Endothelial cell (in vitro differentiated cells): ENCODE results near the gene PTPN11. TPM values are rescaled to one million over a fixed set of nuclear protein-coding genes. Genes with fewer than 3 reads are reported as not detected.
A peak's percentile ranks its signal among the peaks of the same experiment; 100 is the strongest.

ENCODE experiments used
- DNase-seq: peaks from one replicate; pipeline ENCODE4 v3.0.0; 2021; ENCODE audit warnings: low spot score
- H3K27ac Mint-ChIP-seq: one replicate; pipeline ENCODE4 v1.8.0; 2021; ENCODE audit warnings: mixed read lengths, inconsistent platforms; ENCODE audit not compliant: unreplicated experiment
- H3K27me3 Mint-ChIP-seq: one replicate; pipeline ENCODE4 v1.8.0; 2021; ENCODE audit warnings: mild to moderate bottlenecking, moderate library complexity, mixed read lengths, inconsistent platforms; ENCODE audit not compliant: unreplicated experiment
- H3K36me3 Mint-ChIP-seq: one replicate; pipeline ENCODE4 v1.8.0; 2021; ENCODE audit warnings: mild to moderate bottlenecking, low read depth, mixed read lengths, inconsistent platforms; ENCODE audit not compliant: unreplicated experiment
- H3K4me1 Mint-ChIP-seq: one replicate; pipeline ENCODE4 v1.8.0; 2021; ENCODE audit warnings: mild to moderate bottlenecking, mixed read lengths, inconsistent platforms; ENCODE audit not compliant: unreplicated experiment
- H3K4me3 Mint-ChIP-seq: one replicate; pipeline ENCODE4 v1.8.0; 2021; ENCODE audit warnings: mild to moderate bottlenecking, mixed read lengths, inconsistent platforms; ENCODE audit not compliant: unreplicated experiment
- H3K9me3 Mint-ChIP-seq: one replicate; pipeline ENCODE4 v1.8.0; 2021; ENCODE audit warnings: mixed read lengths, inconsistent platforms; ENCODE audit not compliant: unreplicated experiment
- CTCF ChIP-seq: fragments of 200-600 bp; sonication (generic); IDR thresholded peaks from one replicate; pipeline ENCODE4 v1.5.0; 2021; ENCODE audit warnings: antibody characterized with exemption; ENCODE audit not compliant: unreplicated experiment
- total RNA-seq: library from RNA; stranded (reverse); fragmentation: NEBNext Ultra II Directional; extraction: Animal tissue kit (Norgen Biotek cat#: 25700); gene quantifications from one replicate; pipeline ENCODE4 v1.2.1, GENCODE V29; 2021; ENCODE audit not compliant: unreplicated experiment

The PTPN11 gene
- total RNA-seq, 1 donor from 2014 or later: 97.8 TPM

- no peak overlapping the region for H3K4me3 Mint-ChIP-seq
- TF ChIP-seq CTCF: no peak
- H3K36me3 Mint-ChIP-seq: no peaks in the 10 kb centered on the region
- no peaks in the 10 kb centered on the region for H3K27me3 Mint-ChIP-seq
- no peaks in the 10 kb centered on the region for H3K4me1 Mint-ChIP-seq
- H3K9me3 Mint-ChIP-seq: no peaks in the 10 kb centered on the region
- H3K27ac Mint-ChIP-seq: no peak overlapping the region
- DNase-seq: no peak
Measured at GRCh38 chr12:112546339-112546738, 127.6 kb downstream of the PTPN11 start.

GRCh38 chr12:112546996-112547395, 128.2 kb downstream of the PTPN11 start:
- Mint-ChIP-seq H3K36me3 (no peaks in the 10 kb centered on the region), H3K9me3 (no peaks in the 10 kb centered on the region), H3K27me3 (no peaks in the 10 kb centered on the region), H3K4me3 (no peak overlapping the region), H3K27ac (no peak overlapping the region), H3K4me1 (no peaks in the 10 kb centered on the region)
- TF ChIP-seq CTCF: no peak
- no peak for DNase-seq

GRCh38 chr12:112549031-112549430, 130.3 kb downstream of the PTPN11 start:
- DNase-seq: no peak
- no peak for TF ChIP-seq CTCF
- no peaks in the 10 kb centered on the region for H3K36me3 Mint-ChIP-seq
- H3K27ac Mint-ChIP-seq: no peak overlapping the region
- H3K9me3 Mint-ChIP-seq: no peaks in the 10 kb centered on the region
- H3K27me3 Mint-ChIP-seq: no peaks in the 10 kb centered on the region
- no peaks in the 10 kb centered on the region for H3K4me1 Mint-ChIP-seq
- no peak overlapping the region for H3K4me3 Mint-ChIP-seq

- H3K4me3 Mint-ChIP-seq: no peak overlapping the region
- no peak for TF ChIP-seq CTCF
- DNase-seq: no peak
- no peak overlapping the region for H3K27ac Mint-ChIP-seq
- H3K27me3 Mint-ChIP-seq: peaks cover 4% of the 10 kb centered on the region
- H3K9me3 Mint-ChIP-seq: no peaks in the 10 kb centered on the region
- H3K36me3 Mint-ChIP-seq: no peaks in the 10 kb centered on the region
- no peaks in the 10 kb centered on the region for H3K4me1 Mint-ChIP-seq
Measured at GRCh38 chr12:112551681-112552080, 132.9 kb downstream of the PTPN11 start.

GRCh38 chr12:112555621-112556233, 137.0 kb downstream of the PTPN11 start:
- peaks cover 4% of the 10 kb centered on the region for H3K27me3 Mint-ChIP-seq
- H3K27ac Mint-ChIP-seq: no peak overlapping the region
- H3K4me3 Mint-ChIP-seq: no peak overlapping the region
- DNase-seq: no peak
- no peaks in the 10 kb centered on the region for H3K9me3 Mint-ChIP-seq
- TF ChIP-seq CTCF: peak; percentile 45
- no peaks in the 10 kb centered on the region for H3K36me3 Mint-ChIP-seq
- no peaks in the 10 kb centered on the region for H3K4me1 Mint-ChIP-seq
